Endothelial cell of umbilical vein (primary cell): ENCODE measurements around the gene RBMS2. TPM values are rescaled to one million over a fixed set of nuclear protein-coding genes. Genes with fewer than 3 reads are reported as not detected.

ENCODE experiments used
- BruUV-seq: library from RNA; stranded (reverse); fragments of 400-500 nt; replicated peaks from 2 replicates; lab custom pipeline; 2021; lab: Mats Ljungman, UMichigan
- CTCF ChIA-PET: fragments of 300-600, 350-600 bp; sonication (Branson Sonifier 250); formaldehyde crosslinking; loops from one replicate; lab custom pipeline; 2021; ENCODE audit warnings: antibody characterized with exemption, inconsistent platforms; lab: Charles Lee
- POLR2A ChIA-PET: fragments of 300-600, 350-600 bp; sonication (Branson Sonifier 250); formaldehyde crosslinking; loops from one replicate; lab custom pipeline; 2021; ENCODE audit warnings: antibody characterized with exemption, inconsistent platforms; lab: Charles Lee
- DNase-seq: peaks from one replicate; pipeline ENCODE4 v3.0.0-alpha.2; 2011; ENCODE audit warnings: low read depth, low spot score
- FAIRE-seq: peaks from 2 replicates; lab custom pipeline; 2011; peaks lifted over from hg19 to GRCh38; lab: Jason Lieb, UNC
- H2AFZ ChIP-seq: 2 replicates; pipeline ENCODE4 v1.6.0; 2012; ENCODE audit warnings: low read depth, low read length, control low read depth, inconsistent platforms
- H3K27ac ChIP-seq: 2 replicates; pipeline ENCODE4 v1.5.1; 2011; ENCODE audit warnings: low read depth, mild to moderate bottlenecking, control low read depth, low read length, moderate library complexity; ENCODE audit not compliant: insufficient read depth
- H3K27me3 ChIP-seq, 2 experiments: 2 replicates each; pipeline versions ENCODE4 v1.6.0 to v1.6.1; 2011; ENCODE audit warnings: low read length in 2 of 2, mixed read lengths in 1 of 2; ENCODE audit not compliant: control insufficient read depth in 2 of 2, insufficient read depth in 2 of 2
- H3K36me3 ChIP-seq, 2 experiments: 2 replicates in 1 of 2; 3 replicates in 1 of 2; pipeline ENCODE4 v1.5.1; 2011; ENCODE audit warnings: low read length in 2 of 2, mild to moderate bottlenecking in 1 of 2, moderate library complexity in 1 of 2; ENCODE audit not compliant: control insufficient read depth in 2 of 2, insufficient read depth in 2 of 2; ENCODE audit errors: extremely low read depth in 1 of 2
- H3K4me1 ChIP-seq: 3 replicates; pipeline ENCODE4 v1.5.1; 2011; ENCODE audit warnings: mild to moderate bottlenecking, low read length; ENCODE audit not compliant: control insufficient read depth, insufficient read depth; ENCODE audit errors: extremely low read depth
- H3K4me2 ChIP-seq: 2 replicates; pipeline ENCODE4 v1.6.1; 2011; ENCODE audit warnings: low read length, control low read depth, mixed read lengths; ENCODE audit not compliant: insufficient read depth
- H3K4me3 ChIP-seq, 3 experiments: fragments of 200-600 bp in 1 of 3; sonication (generic), shearing (Covaris generic) in 1 of 3; replicated peaks in 1 of 3; 2 replicates each; pipeline ENCODE4 v1.5.1; 2011 to 2016; ENCODE audit warnings: control low read depth in 3 of 3, low read length in 3 of 3, mild to moderate bottlenecking in 2 of 3, inconsistent platforms in 1 of 3, low read depth in 1 of 3, moderate library complexity in 1 of 3; ENCODE audit not compliant: insufficient read depth in 1 of 3
- H3K79me2 ChIP-seq: 2 replicates; pipeline ENCODE4 v1.6.0; 2012; ENCODE audit warnings: low read length, inconsistent platforms; ENCODE audit not compliant: control insufficient read depth, insufficient read depth
- H3K9ac ChIP-seq: replicated peaks from 2 replicates; pipeline ENCODE3; 2011; ENCODE audit warnings: low read length, control low read depth; ENCODE audit not compliant: insufficient read depth; ENCODE audit errors: extremely low read depth
- H3K9me1 ChIP-seq: replicated peaks from 3 replicates; pipeline ENCODE4 v1.6.0; 2011; ENCODE audit warnings: mild to moderate bottlenecking, low read length; ENCODE audit not compliant: control insufficient read depth, insufficient read depth; ENCODE audit errors: extremely low read depth
- H3K9me3 ChIP-seq: replicated peaks from 2 replicates; pipeline ENCODE4 v1.5.1; 2012; ENCODE audit warnings: low read length, inconsistent platforms; ENCODE audit not compliant: control insufficient read depth, insufficient read depth
- H4K20me1 ChIP-seq: replicated peaks from 2 replicates; pipeline ENCODE3; 2011; ENCODE audit warnings: mild to moderate bottlenecking, low read length; ENCODE audit not compliant: control insufficient read depth, insufficient read depth; ENCODE audit errors: extremely low read depth
- CTCF ChIP-seq, 2 donors: IDR thresholded peaks; 1 replicate in 1 of 2; 2 replicates in 1 of 2; pipeline ENCODE4 v1.5.1; 2011; ENCODE audit warnings: low read length in 2 of 2, mild to moderate bottlenecking in 2 of 2, moderate library complexity in 2 of 2, control low read depth in 1 of 2, inconsistent platforms in 1 of 2, low read depth in 1 of 2; ENCODE audit not compliant: insufficient read depth in 1 of 2; ENCODE audit errors: extremely low read depth in 1 of 2
- EZH2 ChIP-seq: IDR thresholded peaks from 2 replicates; pipeline ENCODE4 v1.6.1; 2012; ENCODE audit warnings: borderline replicate concordance, low read depth, mild to moderate bottlenecking, moderate library complexity, low read length, inconsistent platforms; ENCODE audit not compliant: severe bottlenecking
- FOS ChIP-seq: IDR thresholded peaks from 2 replicates; pipeline ENCODE4 v1.6.1; 2011; ENCODE audit warnings: mild to moderate bottlenecking, low read length, moderate library complexity, borderline replicate concordance; ENCODE audit not compliant: insufficient read depth
- GATA2 ChIP-seq: IDR thresholded peaks from 2 replicates; pipeline ENCODE4 v1.7.0; 2011; ENCODE audit warnings: low read depth, mild to moderate bottlenecking, moderate library complexity, mixed read lengths, low read length; ENCODE audit not compliant: insufficient read length, insufficient read depth
- JUN ChIP-seq: IDR thresholded peaks from 2 replicates; pipeline ENCODE4 v1.6.1; 2011; ENCODE audit warnings: borderline replicate concordance, low read depth; ENCODE audit not compliant: insufficient read length, insufficient read depth
- MAX ChIP-seq: IDR thresholded peaks from 2 replicates; pipeline ENCODE4 v1.6.1; 2011; ENCODE audit not compliant: insufficient read depth, insufficient read length
- MYC ChIP-seq: IDR thresholded peaks from one replicate; pipeline ENCODE4 v1.6.1; 2011; ENCODE audit warnings: mild to moderate bottlenecking, low read depth, low read length
- POLR2A ChIP-seq: IDR thresholded peaks from 2 replicates; pipeline ENCODE4 v1.6.1; 2012; ENCODE audit warnings: low read depth, mild to moderate bottlenecking, control low read depth, low read length
- POLR2AphosphoS5 ChIP-seq: IDR thresholded peaks from 2 replicates; pipeline ENCODE4 v1.6.1; 2012; ENCODE audit warnings: low read depth, mild to moderate bottlenecking, control low read depth, low read length, moderate library complexity; ENCODE audit not compliant: insufficient read depth
- dilution Hi-C: fragments of 300-500 bp; cut with MboI; formaldehyde crosslinking; loops from one replicate; pipeline ENCODE4 v1.15.0; 2019; ENCODE audit warnings: low sequenced_read_pairs; ENCODE audit not compliant: extremely low pct_ligation_motif_present
- intact Hi-C: fragments of 100-400 bp; cut with micrococcal nuclease; formaldehyde crosslinking; loops from one replicate; pipeline ENCODE4 v1.10.0; 2022
- polyA plus RNA-seq, 4 experiments: library from polyadenylated mRNA; depleted of rRNA in 3 of 4; stranded (reverse) in 3 of 4; unstranded in 1 of 4; fragments of >200 nt; gene quantifications; 2 replicates each; pipeline versions ENCODE4 v1.2.1 to v1.2.3, GENCODE V29; 2011 to 2012; ENCODE audit warnings: missing spikeins in 1 of 4
- total RNA-seq: library from RNA; stranded (reverse); gene quantifications from 2 replicates; pipeline ENCODE4 v1.2.3, GENCODE V29; 2021

Gene RBMS2
- total and polyA plus RNA-seq, 2 donors (not counting 3 experiments of a cell fraction or from before 2014, with no cell fraction given): 66.8 to 103 TPM

GRCh38 chr12:56596815-56597214 lies 75.2 kb downstream of the RBMS2 start:
- FAIRE-seq: no peak
- no peak for TF ChIP-seq POLR2A
- no peak for TF ChIP-seq POLR2AphosphoS5
- BruUV-seq: no TSS peak
- Histone ChIP-seq H3K27me3 (no peaks in the 10 kb centered on the region), H3K36me3 (peaks cover 19 to 47% of the 10 kb centered on the region in 2 experiments), H3K4me2 (no peak overlapping the region), H4K20me1 (no peaks in the 10 kb centered on the region), H3K79me2 (no peaks in the 10 kb centered on the region), H2AFZ (no peak overlapping the region), H3K27ac (no peak overlapping the region), H3K9me1 (no peaks in the 10 kb centered on the region), H3K9ac (no peak overlapping the region), H3K4me1 (no peaks in the 10 kb centered on the region), H3K4me3 (no peak overlapping the region), H3K9me3 (no peaks in the 10 kb centered on the region)
- ChIA-PET CTCF (interaction anchor here (0.6 to 4.7 kb wide), 4 partner anchors 15 to 94 kb away, joined by 3 to 52 read pairs (median 9); no protein-coding TSS in a partner anchor), POLR2A (interaction anchor here (1.0 kb wide), 1 partner anchor 40 kb away, joined by 10 read pairs; no protein-coding TSS in a partner anchor)
- no peak for DNase-seq
- dilution Hi-C loops: no loop called here
- intact Hi-C loops: no loop called here

GRCh38 chr12:56599041-56599440 lies 77.4 kb downstream of the RBMS2 start:
- FAIRE-seq (no peak), DNase-seq (no peak)
- no TSS peak for BruUV-seq
- no peak overlapping the region for H3K27ac ChIP-seq
- CTCF ChIA-PET: interaction anchor here (4.1 kb wide), 1 partner anchor 37 kb away, joined by 14 read pairs; no protein-coding TSS in a partner anchor
- no peaks in the 10 kb centered on the region for H3K4me1 ChIP-seq
- H3K4me2 ChIP-seq: no peak overlapping the region
- no peaks in the 10 kb centered on the region for H3K79me2 ChIP-seq
- H4K20me1 ChIP-seq: no peaks in the 10 kb centered on the region
- no peak overlapping the region for H3K9ac ChIP-seq
- no peak for TF ChIP-seq MYC
- no peak for TF ChIP-seq JUN
- no peak for TF ChIP-seq CTCF (IDR thresholded peaks at IDR 0.05; ENCODE audit: extremely low read depth in 1 of 2, insufficient read depth in 1 of 2, low read depth in 1 of 2, low read length in 2 of 2)
- no peak for TF ChIP-seq MAX
- TF ChIP-seq EZH2: no peak
- TF ChIP-seq FOS: no peak
- TF ChIP-seq POLR2AphosphoS5: no peak
- TF ChIP-seq GATA2: no peak
- TF ChIP-seq POLR2A: no peak
- intact Hi-C loops (no loop called here), dilution Hi-C loops (no loop called here)
- H3K9me1 ChIP-seq: no peaks in the 10 kb centered on the region
- no peak overlapping the region for H3K4me3 ChIP-seq
- POLR2A ChIA-PET: no interaction called here
- peaks cover 33 to 50% of the 10 kb centered on the region in 2 experiments for H3K36me3 ChIP-seq
- no peaks in the 10 kb centered on the region for H3K9me3 ChIP-seq
- no peak overlapping the region for H2AFZ ChIP-seq
- no peaks in the 10 kb centered on the region for H3K27me3 ChIP-seq
